ENCODE measurements around the gene MFSD11.
A peak's percentile ranks its signal among the peaks of the same experiment; 100 is the strongest.
"Not testable (repeated sequence)": the region's sequence is repeated elsewhere in the genome, so short reads cannot be mapped to it uniquely, and the experiment has no call there.

The MFSD11 gene

GRCh38 chr17:76739568-76740115 lies 1.7 kb downstream of the MFSD11 start:
- H3K4me3 ChIP-seq (ENCODE audit: low read length); DNase-seq (ENCODE audit: low read depth, low spot score): not testable (repeated sequence)

DNA sequence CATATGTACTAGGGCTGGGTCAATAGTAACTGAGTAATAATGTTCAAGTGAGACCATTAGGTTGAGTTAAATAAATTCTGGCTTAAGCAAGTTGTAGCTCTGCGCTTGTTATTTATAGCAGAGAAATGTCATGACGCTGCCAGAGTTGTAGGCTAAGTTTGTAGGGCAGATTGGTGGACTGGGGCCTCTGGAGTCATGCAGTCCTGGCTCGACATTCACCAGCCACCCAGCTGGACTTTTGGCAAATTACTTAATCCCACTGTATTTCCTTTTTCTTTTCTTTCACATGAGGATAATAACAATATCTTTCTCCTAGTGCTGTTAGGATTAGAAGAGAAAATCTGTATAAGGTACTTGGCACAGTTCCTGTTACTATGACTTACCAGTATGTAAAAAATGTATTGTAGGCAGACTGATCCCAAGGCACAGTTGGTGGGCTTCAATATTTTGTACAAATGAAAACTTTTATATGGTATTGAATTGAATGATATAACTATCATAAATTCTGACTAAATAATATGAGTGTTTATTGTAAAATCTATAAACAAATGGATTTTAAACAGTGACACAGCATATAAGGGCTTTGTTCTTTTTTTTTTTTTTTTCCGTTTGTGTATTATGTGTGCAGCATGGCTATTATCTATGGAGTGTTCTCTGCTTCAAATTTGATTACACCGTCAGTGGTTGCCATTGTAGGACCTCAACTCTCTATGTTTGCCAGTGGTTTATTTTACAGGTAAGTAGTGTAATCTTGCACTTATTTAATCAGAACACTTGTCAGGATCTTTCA lies 2.6 kb downstream of the MFSD11 start:
- no peak overlapping the region for H3K4me3 ChIP-seq (ENCODE audit: low read length)
- no peak for DNase-seq (ENCODE audit: low read depth, low spot score)

GRCh38 chr17:76742958-76743357 lies 5.0 kb downstream of the MFSD11 start:
- DNase-seq (ENCODE audit: low read depth, low spot score), result no peak
- no peak overlapping the region for H3K4me3 ChIP-seq (ENCODE audit: low read length)

DNA sequence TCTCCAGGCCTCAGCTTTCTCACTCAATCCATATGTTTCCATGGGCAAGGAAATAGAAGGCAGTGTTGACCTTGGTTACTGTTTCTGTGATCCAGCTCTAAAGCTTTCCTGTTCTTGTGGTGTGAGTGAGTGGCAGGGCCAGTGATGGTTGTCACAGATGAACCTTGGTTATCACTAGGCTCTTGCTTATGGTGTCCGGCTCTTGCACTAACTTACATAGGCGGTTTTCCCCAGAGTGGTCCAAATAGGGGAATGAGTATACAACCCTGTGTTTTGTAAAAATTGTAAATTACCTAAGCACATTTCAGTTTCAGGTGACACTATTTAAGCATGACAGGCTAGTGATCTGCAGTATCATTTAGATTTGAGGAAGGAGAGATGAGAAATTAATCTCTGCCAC lies 6.8 kb downstream of the MFSD11 start:
- H3K4me3 ChIP-seq (ENCODE audit: low read length), result no peak overlapping the region
- no peak for DNase-seq (ENCODE audit: low read depth, low spot score)

- H3K4me3 ChIP-seq (ENCODE audit: low read length); DNase-seq (ENCODE audit: low read depth, low spot score): not testable (repeated sequence)
Observed at GRCh38 chr17:76745785-76746184, 7.9 kb downstream of the MFSD11 start.

- no peak for DNase-seq (ENCODE audit: low read depth, low spot score)
Observed at GRCh38 chr17:76747716-76748363, 9.9 kb downstream of the MFSD11 start.

DNA sequence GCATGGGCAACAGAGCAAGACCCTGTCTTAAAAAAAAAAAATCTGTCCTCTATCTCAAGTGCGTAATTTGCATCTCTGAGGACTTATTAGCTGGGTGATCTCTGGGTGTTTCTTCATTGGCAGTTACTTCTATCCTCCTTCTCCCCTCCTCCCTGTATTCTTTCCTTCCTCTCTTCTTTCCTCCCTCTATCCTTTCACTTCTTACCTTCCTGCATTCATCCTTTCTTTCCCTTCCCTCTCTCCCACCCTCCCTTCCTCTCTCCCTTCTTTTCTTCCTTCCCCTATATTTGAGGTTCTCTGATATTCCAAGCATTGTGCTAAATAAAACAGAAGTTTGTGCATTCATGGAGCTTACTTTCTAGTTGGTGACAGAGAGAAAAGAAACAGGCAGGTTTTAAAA lies 10.7 kb downstream of the MFSD11 start:
- no peak overlapping the region for H3K4me3 ChIP-seq (ENCODE audit: low read length)
- DNase-seq (ENCODE audit: low read depth, low spot score), result no peak

More at GRCh38 chr17:76747716-76748363, 9.9 kb downstream of the MFSD11 start:
- no peak overlapping the region for H3K4me3 ChIP-seq (ENCODE audit: low read length)

- no peak overlapping the region for H3K4me3 ChIP-seq (ENCODE audit: low read length)
Observed at GRCh38 chr17:76751416-76751993, 13.6 kb downstream of the MFSD11 start.

DNA sequence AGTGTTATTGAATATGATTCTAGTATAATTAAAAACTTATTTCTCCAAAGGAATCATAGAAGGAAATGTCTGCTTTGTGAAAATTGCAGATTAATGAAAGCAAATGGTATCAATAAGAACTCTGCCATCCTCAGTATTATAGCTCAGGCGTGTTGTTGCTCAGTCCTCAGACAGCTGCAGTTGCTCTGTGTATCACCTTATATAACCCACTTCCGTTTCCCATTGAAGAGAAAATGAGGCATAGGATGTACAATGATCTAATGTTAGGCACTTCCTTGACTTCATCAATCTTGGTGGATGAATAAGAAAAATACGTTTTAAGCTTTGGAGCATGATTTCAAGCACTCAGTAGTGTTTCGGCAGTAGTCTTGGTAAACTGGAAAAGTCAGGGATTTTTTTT lies 14.1 kb downstream of the MFSD11 start:
- H3K4me3 ChIP-seq (ENCODE audit: low read length), result no peak overlapping the region
- peak; percentile 82 for DNase-seq (ENCODE audit: low read depth, low spot score)

More at GRCh38 chr17:76751416-76751993, 13.6 kb downstream of the MFSD11 start:
- no peak for DNase-seq (ENCODE audit: low read depth, low spot score)

- no peak for DNase-seq (ENCODE audit: low read depth, low spot score)
Observed at GRCh38 chr17:76753061-76753961, 15.4 kb downstream of the MFSD11 start.

DNA sequence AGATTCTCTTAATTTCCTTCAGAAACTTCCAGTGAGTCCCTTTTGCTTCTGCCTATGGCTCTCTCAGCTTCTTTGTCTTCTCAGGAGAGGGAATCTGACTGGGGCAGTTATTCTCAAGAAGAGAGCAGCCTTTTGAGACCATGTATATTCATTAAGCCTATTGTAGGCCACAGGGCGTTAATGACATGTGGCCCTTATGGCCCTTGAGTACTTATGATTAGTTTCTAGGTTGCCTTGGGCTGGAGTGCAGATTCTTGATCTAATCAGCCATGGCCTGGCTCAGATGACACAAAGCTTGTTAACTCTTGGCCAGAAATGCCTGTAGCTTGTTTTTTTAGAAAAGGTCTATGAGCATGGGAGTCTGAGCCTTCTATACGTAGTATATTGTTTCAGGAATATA lies 17.4 kb downstream of the MFSD11 start:
- no peak overlapping the region for H3K4me3 ChIP-seq (ENCODE audit: low read length)
- no peak for DNase-seq (ENCODE audit: low read depth, low spot score)

More at GRCh38 chr17:76753061-76753961, 15.4 kb downstream of the MFSD11 start:
- peak overlapping the region; percentile 30 for H3K4me3 ChIP-seq (ENCODE audit: low read length)

DNA sequence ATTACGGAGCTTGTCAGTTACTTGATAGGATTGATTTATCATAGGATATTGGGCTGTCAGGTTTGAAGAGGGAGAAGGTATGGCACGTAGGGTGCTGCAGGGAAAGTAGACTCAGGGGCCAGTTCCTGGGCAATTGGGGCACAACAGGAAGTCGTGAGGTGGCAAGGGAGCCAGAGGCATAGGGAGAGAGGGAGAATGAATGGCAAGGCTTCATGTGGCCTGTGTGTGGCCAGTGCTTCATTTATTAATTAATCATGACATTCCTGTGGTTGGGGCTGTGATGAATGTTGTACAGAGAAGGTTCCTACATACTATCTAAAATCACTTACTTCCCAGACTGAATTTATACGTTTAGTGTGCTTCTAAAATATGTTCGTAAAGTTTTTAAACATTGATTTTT lies 19.3 kb downstream of the MFSD11 start:
- no peak overlapping the region for H3K4me3 ChIP-seq (ENCODE audit: low read length)
- no peak for DNase-seq (ENCODE audit: low read depth, low spot score)

DNA sequence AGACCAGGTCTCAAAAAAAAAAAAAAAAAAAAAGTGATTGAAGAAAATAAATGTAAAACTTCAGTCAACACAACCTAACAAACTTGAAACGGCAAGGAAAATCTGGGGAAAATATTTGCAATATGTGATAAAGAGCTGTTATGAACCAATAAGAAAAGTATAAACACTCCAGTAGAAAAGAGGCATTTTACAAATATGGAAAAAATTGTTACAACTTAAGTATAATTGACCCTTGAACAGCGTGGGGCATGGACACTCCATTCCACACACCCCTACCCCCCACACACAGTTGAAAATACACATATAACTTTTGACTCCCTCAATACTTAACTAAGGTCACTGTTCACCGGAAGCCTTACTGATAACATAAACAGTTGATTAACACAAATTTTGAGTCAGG lies 20.7 kb downstream of the MFSD11 start:
- H3K4me3 ChIP-seq (ENCODE audit: low read length), result no peak overlapping the region
- no peak for DNase-seq (ENCODE audit: low read depth, low spot score)

GRCh38 chr17:76772842-76773525 lies 35.1 kb downstream of the MFSD11 start:
- peak overlapping the region; percentile 6 for H3K4me3 ChIP-seq (ENCODE audit: low read length)

DNA sequence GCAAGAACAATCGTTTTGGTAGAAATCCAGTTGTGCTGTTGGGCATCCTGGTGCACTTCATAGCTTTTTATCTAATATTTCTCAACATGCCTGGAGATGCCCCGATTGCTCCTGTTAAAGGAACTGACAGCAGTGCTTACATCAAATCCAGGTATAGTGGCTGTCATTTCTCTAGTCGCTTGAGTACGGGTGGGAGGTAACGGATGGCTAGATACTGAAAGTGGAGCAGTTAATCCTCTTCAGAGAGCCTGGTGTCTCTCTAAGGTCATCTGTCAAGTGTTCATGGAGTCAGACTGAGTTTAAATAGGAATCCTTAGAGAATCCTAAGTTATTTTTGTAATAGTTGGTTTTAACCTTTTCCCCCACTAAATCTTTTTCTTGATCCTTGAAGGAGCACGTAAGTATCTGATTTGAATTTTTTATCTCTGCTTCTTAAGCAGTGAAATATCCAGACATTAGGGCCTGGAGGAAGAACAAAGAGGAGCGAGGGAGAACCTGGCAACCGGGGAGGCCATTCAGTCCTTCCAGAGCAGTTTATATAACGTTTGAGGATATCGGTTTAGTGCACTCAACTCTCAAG lies 37.2 kb downstream of the MFSD11 start:
- DNase-seq (ENCODE audit: low read depth, low spot score), result no peak
- H3K4me3 ChIP-seq (ENCODE audit: low read length), result no peak overlapping the region

More at GRCh38 chr17:76772842-76773525, 35.1 kb downstream of the MFSD11 start:
- DNase-seq (ENCODE audit: low read depth, low spot score), result peak; percentile 75

- peak; percentile 21 for DNase-seq (ENCODE audit: low read depth, low spot score)
- no peak overlapping the region for H3K4me3 ChIP-seq (ENCODE audit: low read length)
Observed at GRCh38 chr17:76781056-76781982, 43.4 kb downstream of the MFSD11 start.

GRCh38 chr17:76783146-76783545 lies 45.2 kb downstream of the MFSD11 start:
- DNase-seq (ENCODE audit: low read depth, low spot score), result no peak
- no peak overlapping the region for H3K4me3 ChIP-seq (ENCODE audit: low read length)
